T47D (cell line): ENCODE data around the gene GLB1L.
"Not testable (repeated sequence)": the region's sequence is repeated elsewhere in the genome, so short reads cannot be mapped to it uniquely, and the experiment has no call there.

Source experiments
- DNase-seq, 2 experiments: peaks; one replicate each; pipeline versions ENCODE4 v3.0.0 to v3.0.0-alpha.2; 2011 to 2012; ENCODE audit warnings: low read depth in 1 of 2, low spot score in 1 of 2
- JUND ChIP-seq: IDR thresholded peaks from 2 replicates; pipeline ENCODE4 v1.6.1; 2012; ENCODE audit warnings: low read depth
- in situ Hi-C: cut with HindIII; loops from 2 replicates; pipeline ENCODE4 v1.10.0; 2016; ENCODE audit warnings: low sequenced_read_pairs, low pct_unique_long_range_greater_than_20kb

The GLB1L gene

DNA sequence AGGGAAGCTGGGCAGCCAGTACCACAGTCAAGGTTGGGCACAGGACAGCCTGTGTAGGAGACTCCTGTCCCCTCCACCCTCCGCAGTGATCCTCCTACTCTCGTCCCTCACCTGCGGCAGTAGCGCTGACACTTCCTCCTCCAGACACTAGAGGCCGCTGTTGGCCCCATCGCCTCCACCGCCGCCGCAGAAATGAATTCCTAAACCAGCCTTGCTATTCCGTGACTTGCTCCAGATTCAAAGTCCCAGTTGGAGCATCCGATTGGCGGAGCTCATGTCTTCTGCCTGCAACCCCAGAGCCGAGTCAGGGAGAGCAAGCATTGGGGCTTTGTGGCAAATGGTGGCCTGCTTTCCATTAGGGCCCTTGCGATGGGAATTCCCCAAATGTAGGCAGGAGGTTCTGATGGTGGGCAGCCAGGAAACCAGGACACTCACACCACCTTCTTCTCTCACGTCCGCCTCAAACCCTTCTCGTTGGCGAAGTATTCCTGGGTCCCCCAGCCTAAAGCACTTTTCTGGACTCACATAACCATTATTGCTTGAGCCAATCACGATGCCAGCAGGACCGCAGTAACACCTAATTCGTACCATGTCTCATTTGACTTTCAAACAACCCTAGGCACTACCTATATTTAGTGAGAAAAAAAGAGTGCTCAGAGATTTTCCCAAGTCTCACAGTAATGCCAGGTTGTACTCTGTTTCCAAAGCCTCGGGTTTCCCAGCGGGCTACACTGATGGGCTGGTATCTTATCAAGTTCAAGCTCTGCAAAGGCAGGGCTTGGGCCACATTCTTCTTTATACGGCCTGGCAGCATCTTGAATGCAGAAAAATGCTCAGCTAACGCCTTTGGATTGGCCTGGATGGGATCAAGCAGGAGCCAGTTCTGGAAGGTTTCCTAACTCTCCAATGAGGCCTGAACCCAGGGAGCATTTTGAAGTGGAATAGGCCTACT, 32.7 kb upstream of the GLB1L start:
- TF ChIP-seq JUND = no peak
- peak; percentile 50 to 82 for DNase-seq
- in situ Hi-C loops = no loop called here

DNA sequence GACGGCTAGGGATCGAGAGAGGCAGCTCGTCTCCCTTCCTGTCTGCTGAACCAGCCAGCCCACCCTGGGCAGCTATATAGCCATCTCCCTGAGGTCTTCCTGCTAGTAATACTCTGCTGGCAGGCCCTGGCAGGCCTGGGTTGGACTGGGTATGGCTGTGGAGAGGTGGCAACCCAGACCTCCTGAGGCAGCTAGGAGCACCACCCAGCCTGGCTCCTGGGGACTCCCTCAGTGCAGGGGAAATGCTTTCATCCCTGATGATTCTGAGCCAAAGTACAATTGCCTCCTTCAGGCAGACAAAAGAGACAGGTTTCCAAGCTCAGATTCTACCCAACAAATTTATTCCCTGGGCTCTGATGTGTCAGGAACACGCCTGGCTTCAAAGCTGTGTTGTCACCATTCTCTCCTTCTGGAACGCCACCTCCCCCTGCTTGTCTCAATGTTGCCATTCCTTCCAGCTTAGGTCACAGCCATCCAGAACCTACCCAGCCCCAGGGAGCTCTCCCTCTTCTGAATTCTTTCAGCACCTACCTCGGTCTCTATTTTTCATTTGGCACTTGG, 29.2 kb upstream of the GLB1L start:
- in situ Hi-C loops = no loop called here
- DNase-seq = peak; percentile 51 to 79
- TF ChIP-seq JUND = peak; percentile 54

DNA sequence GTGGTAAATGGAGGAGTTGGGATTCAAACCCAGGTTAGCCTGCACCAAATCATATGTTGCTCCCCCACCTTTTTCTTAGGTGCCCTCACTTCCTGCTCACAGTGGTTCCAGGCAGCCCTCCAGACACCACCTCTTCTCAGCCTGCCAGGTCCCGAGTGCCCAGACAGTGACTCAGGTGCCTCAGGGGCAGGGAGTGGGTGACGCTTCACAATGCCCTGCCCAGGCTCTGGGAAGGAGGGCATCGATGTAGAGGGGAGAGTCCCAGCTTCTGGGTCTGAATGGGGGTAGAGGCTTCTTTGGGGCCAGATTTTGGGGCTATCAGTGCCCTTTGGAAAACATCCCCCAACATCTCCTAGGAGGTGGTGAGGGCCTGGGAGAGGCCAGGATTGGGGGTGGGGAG, 28.7 kb upstream of the GLB1L start:
- no peak for TF ChIP-seq JUND
- peak in 1 of 2 experiments; percentile 56 for DNase-seq
- in situ Hi-C loops = no loop called here

DNA sequence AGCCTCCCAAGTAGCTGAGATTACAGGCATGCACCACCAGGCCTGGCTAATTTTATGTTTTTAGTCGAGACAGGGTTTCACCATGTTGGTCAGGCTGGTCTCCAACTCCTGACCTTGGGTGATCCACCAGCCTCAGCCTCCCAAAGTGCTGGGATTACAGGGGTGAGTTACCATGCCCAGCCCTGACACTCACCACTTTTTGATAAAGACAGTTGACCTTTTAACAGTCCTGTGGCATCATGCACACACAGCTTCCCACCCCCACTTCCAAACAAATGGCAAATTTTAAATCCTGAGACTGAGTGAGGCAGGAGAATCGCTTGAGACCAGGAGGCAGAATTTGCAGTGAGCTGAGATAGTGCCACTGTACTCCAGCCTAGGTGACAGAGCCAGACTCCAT, 27.8 kb upstream of the GLB1L start:
- no peak for TF ChIP-seq JUND
- in situ Hi-C loops = no loop called here
- no peak for DNase-seq

DNA sequence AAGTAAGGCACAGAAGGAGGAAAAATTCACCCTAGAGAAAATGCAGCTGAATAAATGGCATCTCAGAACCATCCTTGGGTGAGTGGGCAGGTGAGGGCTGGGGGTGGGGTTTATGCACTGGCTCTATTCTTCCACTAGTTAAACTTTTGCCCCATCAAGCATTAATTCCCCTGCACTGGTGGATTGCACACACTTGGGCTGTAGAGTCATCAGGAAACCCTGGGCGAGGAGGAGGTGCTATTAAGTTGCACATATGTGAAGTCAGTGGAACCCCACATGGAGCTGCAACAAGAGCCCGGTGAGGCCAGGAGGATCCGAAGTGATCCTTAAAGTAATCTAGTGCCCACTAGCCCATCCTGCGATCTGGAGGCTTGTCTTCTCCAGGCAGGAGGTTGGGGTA, 27.1 kb upstream of the GLB1L start:
- no peak for TF ChIP-seq JUND
- no peak for DNase-seq
- in situ Hi-C loops = no loop called here

DNA sequence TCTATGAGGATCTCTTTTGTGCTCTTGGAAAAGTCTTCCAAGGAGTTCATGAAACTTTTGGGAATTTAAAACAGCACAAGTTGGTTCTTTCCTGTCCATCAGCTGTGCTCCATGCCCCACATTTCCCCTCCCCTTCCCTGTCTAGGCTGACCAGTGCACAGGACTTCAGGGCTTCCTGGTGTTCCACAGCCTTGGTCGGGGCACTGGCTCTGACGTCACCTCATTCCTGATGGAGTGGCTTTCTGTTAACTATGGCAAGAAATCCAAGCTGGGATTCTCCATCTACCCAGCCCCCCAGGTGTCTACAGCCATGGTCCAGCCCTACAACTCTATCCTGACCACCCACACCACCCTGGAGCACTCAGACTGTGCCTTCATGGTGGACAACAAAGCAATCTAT, 25.8 kb upstream of the GLB1L start:
- no peak for TF ChIP-seq JUND
- no peak for DNase-seq
- in situ Hi-C loops = no loop called here

DNA sequence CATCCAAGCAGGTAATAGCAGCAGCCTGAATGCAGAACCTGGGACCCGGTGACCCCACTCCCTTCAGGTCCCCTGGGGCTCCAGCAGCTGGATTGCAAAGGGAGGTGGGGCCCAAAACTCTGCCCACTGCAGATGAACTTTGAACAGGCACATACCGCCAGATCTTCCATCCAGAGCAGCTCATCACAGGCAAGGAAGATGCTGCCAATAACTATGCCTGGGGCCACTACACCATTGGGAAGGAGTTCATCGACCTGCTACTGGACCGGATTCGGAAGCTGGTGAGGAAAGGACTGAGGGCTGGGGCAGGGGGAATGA, 24.8 kb upstream of the GLB1L start:
- no peak for DNase-seq
- in situ Hi-C loops = no loop called here
- TF ChIP-seq JUND = no peak

DNA sequence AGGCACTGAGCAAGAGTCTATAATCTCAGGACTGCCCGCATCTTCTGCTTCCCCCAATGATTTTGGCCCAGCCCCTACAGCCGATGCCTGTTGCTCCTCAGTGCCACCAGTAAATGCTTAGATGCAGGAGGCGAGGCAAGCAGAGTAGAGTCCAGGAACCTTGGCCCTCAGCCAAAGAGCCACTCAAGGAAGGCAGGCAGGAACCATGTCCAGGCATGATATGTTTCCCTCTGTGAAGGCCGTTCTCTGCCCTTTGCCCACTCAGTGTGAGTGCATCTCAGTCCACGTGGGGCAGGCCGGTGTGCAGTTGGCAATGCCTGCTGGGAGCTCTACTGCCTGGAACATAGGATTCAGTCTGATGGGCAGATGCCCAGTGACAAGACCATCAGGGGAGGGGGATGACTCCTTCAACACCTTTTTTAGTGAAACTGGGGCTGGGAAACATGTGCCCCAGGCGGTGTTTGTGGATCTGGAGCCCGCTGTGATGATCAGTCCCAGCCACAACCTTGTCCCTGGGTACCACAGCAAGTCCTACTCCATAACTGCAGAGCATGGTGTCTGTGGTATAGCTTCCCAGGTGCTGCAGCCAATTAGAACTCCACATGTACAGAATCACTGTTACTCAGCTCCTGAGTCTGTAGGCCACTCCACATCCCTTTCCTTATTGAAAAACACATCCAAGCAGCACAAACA, 24.3 kb upstream of the GLB1L start:
- in situ Hi-C loops = no loop called here
- DNase-seq = no peak
- TF ChIP-seq JUND = no peak

DNA sequence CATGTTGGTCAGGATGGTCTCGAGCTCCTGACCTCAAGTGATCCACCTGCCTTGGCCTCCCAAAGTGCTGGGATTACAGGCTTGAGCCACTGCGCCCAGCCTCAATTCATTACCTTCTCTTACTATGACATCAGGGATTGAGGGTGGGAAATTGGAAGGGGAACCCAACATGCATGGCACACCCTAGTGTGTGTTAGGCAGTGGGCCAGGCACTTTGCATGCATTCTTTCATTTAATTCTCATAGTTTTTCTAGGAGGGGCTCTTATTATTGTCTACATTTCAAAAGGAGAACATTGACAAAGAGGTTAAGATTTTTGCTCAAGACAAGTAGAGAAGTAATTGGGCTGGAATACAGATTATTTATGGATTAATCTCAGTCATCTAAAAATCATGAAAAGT, 23.1 kb upstream of the GLB1L start:
- in situ Hi-C loops = no loop called here
- no peak for TF ChIP-seq JUND
- DNase-seq = no peak

DNA sequence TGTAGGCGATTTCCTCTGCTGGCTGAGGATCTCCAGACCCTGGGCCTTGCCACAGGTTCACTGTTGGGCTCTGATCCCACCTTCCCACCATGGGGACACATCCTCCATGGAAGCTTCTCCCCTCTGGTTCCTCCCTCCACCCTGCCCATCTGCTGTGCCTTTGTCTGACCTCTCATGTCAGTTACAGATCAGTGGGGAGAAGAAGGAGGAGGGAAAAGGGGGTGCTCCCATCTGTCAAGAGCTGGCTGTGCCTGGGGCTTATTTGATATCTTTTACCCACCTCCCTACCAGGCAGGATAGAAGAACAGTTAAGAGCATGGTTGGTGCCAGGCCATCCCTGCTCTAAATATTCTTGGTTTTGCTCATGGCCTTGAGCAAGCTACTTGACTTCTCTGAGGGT, 21.6 kb upstream of the GLB1L start:
- in situ Hi-C loops = no loop called here
- TF ChIP-seq JUND = no peak
- no peak for DNase-seq

DNA sequence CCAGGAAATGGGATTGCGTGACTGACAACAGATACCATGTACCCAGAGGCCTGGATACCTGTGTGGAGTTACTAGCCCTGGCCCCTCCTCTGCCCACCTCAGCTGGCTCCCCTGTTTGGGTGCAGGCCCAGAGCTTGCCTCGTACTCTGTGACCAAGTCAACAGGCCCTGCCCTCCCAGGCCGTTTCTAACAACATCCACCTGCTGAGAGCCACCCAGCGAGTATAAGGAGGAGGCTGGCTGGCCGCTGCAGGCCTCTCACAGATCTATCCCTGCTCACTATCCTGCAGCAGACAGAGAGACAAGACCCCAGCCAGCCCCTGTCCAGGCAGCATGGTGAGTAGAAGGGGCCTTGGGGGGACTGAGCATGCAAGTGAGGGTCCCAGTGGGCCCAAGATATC, 21.0 kb upstream of the GLB1L start:
- TF ChIP-seq JUND = no peak

DNA sequence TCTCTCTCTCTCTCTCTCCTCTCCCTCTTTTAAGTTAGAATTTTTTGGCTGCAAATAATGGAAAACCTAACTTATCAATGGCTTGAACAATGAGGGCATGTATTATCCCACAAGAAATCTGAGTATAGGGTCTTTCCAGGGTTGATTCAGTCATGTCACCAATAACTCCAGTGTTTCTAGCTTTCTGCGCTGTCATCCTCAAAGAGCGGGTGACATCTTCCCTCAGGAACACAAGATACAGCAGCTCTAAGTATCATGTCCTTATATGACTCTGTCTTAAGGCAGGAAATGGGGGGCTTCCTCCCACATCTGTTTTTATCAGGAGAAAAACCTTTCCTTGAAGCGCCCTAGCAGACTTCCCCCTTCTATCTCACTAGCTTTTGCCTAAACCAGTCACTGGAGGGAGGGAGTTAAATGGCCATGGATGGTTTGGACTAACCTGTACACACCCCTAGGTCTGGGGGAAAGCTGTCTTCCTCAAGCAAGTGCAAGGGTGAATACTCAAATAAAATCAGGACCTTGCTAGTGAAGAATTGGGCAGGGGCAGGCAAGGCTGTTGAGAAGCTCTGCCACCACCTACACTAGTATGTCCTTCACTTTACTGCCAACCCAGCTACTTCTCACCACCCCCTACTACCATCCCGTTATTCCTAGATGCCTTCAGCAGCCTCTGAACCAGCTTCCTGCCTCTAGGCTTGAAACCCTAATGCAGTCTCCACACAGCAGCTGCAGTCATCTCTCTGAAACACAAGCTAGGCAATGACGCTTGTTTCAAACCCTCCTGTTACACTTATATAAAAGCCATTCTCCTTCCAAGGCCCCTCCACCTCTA, 16.0 kb upstream of the GLB1L start:
- in situ Hi-C loops = no loop called here
- no peak for DNase-seq
- TF ChIP-seq JUND = no peak

More for the DNA sequence above, 21.0 kb upstream of the GLB1L start:
- in situ Hi-C loops = no loop called here
- DNase-seq = no peak

DNA sequence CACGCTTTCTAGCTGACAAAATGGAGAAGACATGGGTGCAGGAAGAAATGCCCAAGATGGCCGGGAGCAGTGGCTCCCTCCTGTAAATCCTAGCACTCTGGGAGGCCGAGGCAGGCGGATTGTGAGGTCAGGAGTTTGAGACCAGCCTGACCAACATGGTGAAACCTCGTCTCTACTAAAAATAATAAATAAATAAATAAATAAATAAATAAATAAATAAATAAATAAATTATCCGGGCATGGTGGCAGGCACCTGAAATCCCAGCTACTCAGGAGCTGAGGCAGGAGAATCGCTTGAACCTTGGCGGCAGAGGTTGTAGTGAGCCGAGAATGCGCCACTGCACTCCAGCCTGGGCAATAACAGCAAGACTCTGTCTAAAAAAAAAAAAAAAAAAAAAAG, 13.7 kb upstream of the GLB1L start:
- DNase-seq, in situ Hi-C loops: not testable (repeated sequence)
